Activated CD8-positive, alpha-beta T cell treated with anti-CD3 and anti-CD28 coated beads for 36 hours (primary cell): Measurements from ENCODE around the gene TMPRSS7. TPM values are rescaled to one million over a fixed set of nuclear protein-coding genes. Genes with fewer than 3 reads are reported as not detected.
A peak's percentile ranks its signal among the peaks of the same experiment; 100 is the strongest.

Experiments
- ATAC-seq: fragments of 200-7000 bp; cut with Tn5 transposase; one replicate; pipeline ENCODE4 v1.10.0; 2021; ENCODE audit warnings: mild to moderate bottlenecking, moderate library complexity
- CTCF ChIA-PET: fragments of 350-600 bp; sonication (Branson Sonifier 250); formaldehyde crosslinking; loops from one replicate; lab custom pipeline; 2021; ENCODE audit warnings: antibody characterized with exemption; lab: Charles Lee
- POLR2A ChIA-PET: fragments of 350-600 bp; sonication (Branson Sonifier 250); formaldehyde crosslinking; loops from one replicate; lab custom pipeline; 2021; ENCODE audit warnings: antibody characterized with exemption; lab: Charles Lee
- DNase-seq: peaks from one replicate; pipeline ENCODE4 v3.0.0-alpha.2; 2020
- H3K27ac Mint-ChIP-seq: one replicate; pipeline ENCODE4 v1.8.0; 2021; ENCODE audit warnings: mild to moderate bottlenecking, mixed read lengths
- H3K27me3 Mint-ChIP-seq: one replicate; pipeline ENCODE4 v1.8.0; 2021; ENCODE audit warnings: mixed read lengths
- H3K36me3 Mint-ChIP-seq: one replicate; pipeline ENCODE4 v1.8.0; 2021; ENCODE audit warnings: low read depth, mixed read lengths
- H3K4me1 Mint-ChIP-seq: one replicate; pipeline ENCODE4 v1.8.0; 2021; ENCODE audit warnings: low read depth, mixed read lengths
- H3K4me3 Mint-ChIP-seq: one replicate; pipeline ENCODE4 v1.8.0; 2021; ENCODE audit warnings: mild to moderate bottlenecking, moderate library complexity, mixed read lengths
- H3K9me3 Mint-ChIP-seq: one replicate; pipeline ENCODE4 v1.8.0; 2021; ENCODE audit warnings: mixed read lengths
- intact Hi-C: fragments of 100-400 bp; cut with micrococcal nuclease; formaldehyde crosslinking; loops from one replicate; pipeline ENCODE4 v1.10.0; 2022
- total RNA-seq, 2 experiments: library from RNA; stranded (reverse); gene quantifications; one replicate each; pipeline ENCODE4 v1.2.3, GENCODE V29; 2021
- TF ChIP-seq, protein P1 (sequence below): fragments of 200-600 bp; IDR thresholded peaks from one replicate; pipeline ENCODE4 v1.8.0; 2022; ENCODE audit warnings: antibody characterized with exemption, mild to moderate bottlenecking

Gene TMPRSS7
- total RNA-seq, 2 experiments from 2014 or later: not detected

DNA sequence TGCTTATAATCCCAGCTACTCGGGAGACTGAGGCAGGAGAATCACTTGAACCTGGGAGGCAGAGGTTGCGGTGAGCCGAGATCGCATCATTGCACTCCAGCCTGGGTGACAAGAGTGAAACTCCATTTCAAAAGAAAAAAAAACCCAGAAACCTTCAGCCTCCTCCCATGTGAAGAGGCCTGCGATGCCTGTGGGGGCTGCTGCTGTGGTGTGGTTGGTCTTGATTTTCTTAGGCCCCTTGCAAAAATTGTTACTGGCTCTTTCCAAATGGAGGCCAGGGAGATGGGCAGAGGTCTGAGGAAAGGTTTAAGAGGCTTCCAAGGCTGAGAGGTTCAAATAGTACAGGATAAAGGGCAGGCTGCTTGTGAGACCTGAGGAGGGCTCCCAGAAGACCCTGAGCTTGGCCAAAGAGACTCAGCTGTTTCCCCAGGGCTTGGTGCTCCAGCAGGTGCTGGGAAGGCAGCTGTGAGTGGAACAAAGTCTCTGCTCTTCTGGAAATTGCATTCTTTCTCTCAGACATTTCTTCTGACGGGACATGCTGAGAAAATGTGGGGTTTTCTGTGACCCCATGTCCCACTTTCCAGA is 80.1 kb downstream of the TMPRSS7 start:
- peaks cover 28% of the 10 kb centered on the region for H3K4me1 Mint-ChIP-seq
- DNase-seq (no peak), ATAC-seq (no peak)
- ChIA-PET POLR2A (interaction anchor here (1.0 kb wide), 1 partner anchor 23 kb away, joined by 3 read pairs; no protein-coding TSS in a partner anchor), CTCF (interaction anchor here (1.0 to 1.5 kb wide), 2 partner anchors 23 to 179 kb away, joined by 3 read pairs; partner anchors contain the start of gene SLC9C1)
- no peaks in the 10 kb centered on the region for H3K9me3 Mint-ChIP-seq
- H3K4me3 Mint-ChIP-seq: no peak overlapping the region
- TF ChIP-seq, protein P1, sequence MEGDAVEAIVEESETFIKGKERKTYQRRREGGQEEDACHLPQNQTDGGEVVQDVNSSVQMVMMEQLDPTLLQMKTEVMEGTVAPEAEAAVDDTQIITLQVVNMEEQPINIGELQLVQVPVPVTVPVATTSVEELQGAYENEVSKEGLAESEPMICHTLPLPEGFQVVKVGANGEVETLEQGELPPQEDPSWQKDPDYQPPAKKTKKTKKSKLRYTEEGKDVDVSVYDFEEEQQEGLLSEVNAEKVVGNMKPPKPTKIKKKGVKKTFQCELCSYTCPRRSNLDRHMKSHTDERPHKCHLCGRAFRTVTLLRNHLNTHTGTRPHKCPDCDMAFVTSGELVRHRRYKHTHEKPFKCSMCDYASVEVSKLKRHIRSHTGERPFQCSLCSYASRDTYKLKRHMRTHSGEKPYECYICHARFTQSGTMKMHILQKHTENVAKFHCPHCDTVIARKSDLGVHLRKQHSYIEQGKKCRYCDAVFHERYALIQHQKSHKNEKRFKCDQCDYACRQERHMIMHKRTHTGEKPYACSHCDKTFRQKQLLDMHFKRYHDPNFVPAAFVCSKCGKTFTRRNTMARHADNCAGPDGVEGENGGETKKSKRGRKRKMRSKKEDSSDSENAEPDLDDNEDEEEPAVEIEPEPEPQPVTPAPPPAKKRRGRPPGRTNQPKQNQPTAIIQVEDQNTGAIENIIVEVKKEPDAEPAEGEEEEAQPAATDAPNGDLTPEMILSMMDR: no peak
- no peaks in the 10 kb centered on the region for H3K27me3 Mint-ChIP-seq
- peak overlapping the region; percentile 21 for H3K27ac Mint-ChIP-seq
- intact Hi-C loops: loop anchor here (5.0 kb wide), 1 partner anchor 403 kb away; no protein-coding TSS in a partner anchor
- peaks cover 2% of the 10 kb centered on the region for H3K36me3 Mint-ChIP-seq

DNA sequence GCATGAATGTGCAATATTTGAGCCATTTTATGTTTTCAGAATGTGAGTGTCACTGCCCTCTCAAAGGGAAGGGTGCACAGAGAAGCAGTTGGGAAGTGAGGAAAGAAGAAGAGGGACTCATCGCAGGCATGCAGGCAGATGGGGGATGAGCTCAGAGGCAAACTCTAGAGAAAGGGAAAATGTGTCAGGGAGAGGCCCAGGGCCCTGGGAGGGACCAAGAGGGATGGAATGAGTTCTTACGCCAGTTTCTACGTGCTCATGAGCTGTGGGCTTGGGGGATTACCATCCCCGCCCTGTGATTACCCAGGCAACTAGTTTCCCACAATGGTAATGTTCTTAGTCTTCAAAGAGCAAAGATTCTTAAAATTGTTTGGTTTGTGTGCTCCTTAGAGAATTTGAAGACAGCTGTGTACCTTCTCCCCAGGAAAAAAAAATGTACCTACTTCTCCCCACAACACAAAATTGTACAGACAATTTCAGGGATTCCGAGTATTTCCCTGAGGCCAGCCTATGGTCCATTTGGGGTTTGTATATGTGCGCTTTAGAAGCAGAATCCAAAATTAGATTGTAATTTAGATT is 80.7 kb downstream of the TMPRSS7 start:
- Mint-ChIP-seq H3K9me3 (no peaks in the 10 kb centered on the region), H3K4me3 (no peak overlapping the region), H3K27ac (peak overlapping the region; percentile 21), H3K36me3 (peaks cover 2% of the 10 kb centered on the region), H3K27me3 (no peaks in the 10 kb centered on the region), H3K4me1 (peaks cover 34% of the 10 kb centered on the region)
- CTCF ChIA-PET: interaction anchor here (0.6 to 1.5 kb wide), 2 partner anchors 22 to 178 kb away, joined by 3 read pairs; partner anchors contain the start of gene SLC9C1
- POLR2A ChIA-PET: no interaction called here
- DNase-seq: peak; percentile 38
- TF ChIP-seq, protein P1: no peak
- intact Hi-C loops: no loop called here
- ATAC-seq: peak; percentile 43

GRCh38 chr3:112115806-112116383 is 81.4 kb downstream of the TMPRSS7 start:
- no peaks in the 10 kb centered on the region for H3K9me3 Mint-ChIP-seq
- DNase-seq: no peak
- H3K4me1 Mint-ChIP-seq: peaks cover 38% of the 10 kb centered on the region
- H3K4me3 Mint-ChIP-seq: no peak overlapping the region
- TF ChIP-seq, protein P1: no peak
- H3K27ac Mint-ChIP-seq: no peak overlapping the region
- intact Hi-C loops: no loop called here
- CTCF ChIA-PET: interaction anchor here (0.6 to 1.5 kb wide), 2 partner anchors 21 to 178 kb away, joined by 3 read pairs; partner anchors contain the start of gene SLC9C1
- no peaks in the 10 kb centered on the region for H3K27me3 Mint-ChIP-seq
- POLR2A ChIA-PET: no interaction called here
- peaks cover 2% of the 10 kb centered on the region for H3K36me3 Mint-ChIP-seq
- no peak for ATAC-seq

DNA sequence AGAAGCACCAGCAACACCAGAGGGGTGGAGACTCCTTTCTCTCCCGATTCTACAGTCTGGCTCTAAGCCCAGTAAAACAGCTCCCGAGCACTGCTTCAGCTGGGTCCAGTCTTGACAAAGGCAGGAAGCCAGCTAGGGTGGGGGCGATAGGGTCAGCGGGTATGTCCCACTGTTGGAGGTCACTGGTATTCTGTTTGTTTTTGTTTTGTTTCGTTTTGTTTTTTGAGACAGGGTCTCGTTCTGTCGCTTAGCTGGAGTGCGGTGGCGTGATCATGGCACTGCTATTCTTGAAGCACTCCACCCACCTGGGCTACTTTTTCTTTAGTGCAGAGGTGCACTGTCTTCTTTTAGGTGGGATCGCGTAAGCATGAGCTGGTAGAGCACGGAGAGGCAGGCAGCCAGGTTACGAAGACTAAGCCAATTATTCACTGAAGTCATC is 82.2 kb downstream of the TMPRSS7 start:
- POLR2A ChIA-PET: interaction anchor here (0.6 kb wide), 1 partner anchor 12 kb away, joined by 3 read pairs; no protein-coding TSS in a partner anchor
- Mint-ChIP-seq H3K4me1 (peaks cover 40% of the 10 kb centered on the region), H3K36me3 (peaks cover 4% of the 10 kb centered on the region), H3K27me3 (no peaks in the 10 kb centered on the region), H3K27ac (peak overlapping the region; percentile 26), H3K4me3 (no peak overlapping the region), H3K9me3 (no peaks in the 10 kb centered on the region)
- CTCF ChIA-PET: interaction anchor here (0.8 to 1.5 kb wide), 5 partner anchors 8 to 216 kb away, joined by 3 to 6 read pairs (median 3); partner anchors contain the start of genes CD200 and GCSAM
- intact Hi-C loops: no loop called here
- no peak for ATAC-seq
- TF ChIP-seq, protein P1: no peak
- DNase-seq: no peak
